ENCODE data around the gene FSTL1. TPM values are rescaled to one million over a fixed set of nuclear protein-coding genes. Genes with fewer than 3 reads are reported as not detected.
A peak's percentile ranks its signal among the peaks of the same experiment; 100 is the strongest.

Gene FSTL1, protein sequence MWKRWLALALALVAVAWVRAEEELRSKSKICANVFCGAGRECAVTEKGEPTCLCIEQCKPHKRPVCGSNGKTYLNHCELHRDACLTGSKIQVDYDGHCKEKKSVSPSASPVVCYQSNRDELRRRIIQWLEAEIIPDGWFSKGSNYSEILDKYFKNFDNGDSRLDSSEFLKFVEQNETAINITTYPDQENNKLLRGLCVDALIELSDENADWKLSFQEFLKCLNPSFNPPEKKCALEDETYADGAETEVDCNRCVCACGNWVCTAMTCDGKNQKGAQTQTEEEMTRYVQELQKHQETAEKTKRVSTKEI
- total RNA-seq = 100 to 1,000 TPM; 409 to 701 (median 677) TPM

DNA sequence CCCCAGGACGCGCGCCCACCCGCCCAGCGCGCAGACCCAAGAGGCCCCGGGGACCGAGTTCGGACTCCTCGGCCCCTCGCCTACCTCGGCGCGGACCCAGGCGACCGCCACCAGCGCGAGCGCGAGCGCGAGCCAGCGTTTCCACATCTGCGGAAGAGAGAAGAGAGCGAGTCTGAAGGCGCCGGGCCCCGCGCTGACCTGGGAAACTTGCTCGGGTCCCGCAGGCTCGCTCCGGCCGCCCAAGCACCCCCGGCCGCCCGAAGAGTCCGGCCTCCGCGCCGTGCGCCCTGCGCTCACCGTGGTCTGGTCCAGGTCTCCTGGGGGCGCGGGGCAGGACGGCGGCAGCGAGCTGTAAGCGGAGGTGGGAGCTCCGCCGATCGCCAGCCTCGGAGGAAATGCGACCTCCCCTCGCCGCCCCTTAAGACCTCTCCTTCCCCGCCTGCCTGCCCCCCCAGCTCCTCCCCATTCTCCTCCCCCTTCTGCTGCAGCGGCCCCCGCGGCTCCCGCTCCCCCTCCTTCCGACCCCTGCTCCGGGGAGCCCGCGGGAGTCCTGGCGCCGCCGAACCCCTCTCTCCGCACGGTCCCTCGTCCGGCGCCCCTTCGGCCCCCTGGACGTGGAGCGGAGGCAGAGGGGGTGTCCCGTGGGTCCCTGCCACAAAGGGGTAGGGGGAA lies at the start of gene FSTL1:
FSTL1 (minus strand) TSS at position 393 of the 672 bp plus-strand sequence; CDS start at position 147, 246 bp downstream.
- H3K27ac ChIP-seq (replicated peaks in 1 of 4) = peak within 1 kb of the TSS; percentile 93 to 100 (median 97)
- peaks cover 0 to 14% (median 5%) of the 10 kb centered on the region in 4 donors for H3K36me3 ChIP-seq
- H3K4me1 ChIP-seq = peaks cover 41 to 48% (median 46%) of the 10 kb centered on the region in 4 donors
- TF ChIP-seq, protein P1, sequence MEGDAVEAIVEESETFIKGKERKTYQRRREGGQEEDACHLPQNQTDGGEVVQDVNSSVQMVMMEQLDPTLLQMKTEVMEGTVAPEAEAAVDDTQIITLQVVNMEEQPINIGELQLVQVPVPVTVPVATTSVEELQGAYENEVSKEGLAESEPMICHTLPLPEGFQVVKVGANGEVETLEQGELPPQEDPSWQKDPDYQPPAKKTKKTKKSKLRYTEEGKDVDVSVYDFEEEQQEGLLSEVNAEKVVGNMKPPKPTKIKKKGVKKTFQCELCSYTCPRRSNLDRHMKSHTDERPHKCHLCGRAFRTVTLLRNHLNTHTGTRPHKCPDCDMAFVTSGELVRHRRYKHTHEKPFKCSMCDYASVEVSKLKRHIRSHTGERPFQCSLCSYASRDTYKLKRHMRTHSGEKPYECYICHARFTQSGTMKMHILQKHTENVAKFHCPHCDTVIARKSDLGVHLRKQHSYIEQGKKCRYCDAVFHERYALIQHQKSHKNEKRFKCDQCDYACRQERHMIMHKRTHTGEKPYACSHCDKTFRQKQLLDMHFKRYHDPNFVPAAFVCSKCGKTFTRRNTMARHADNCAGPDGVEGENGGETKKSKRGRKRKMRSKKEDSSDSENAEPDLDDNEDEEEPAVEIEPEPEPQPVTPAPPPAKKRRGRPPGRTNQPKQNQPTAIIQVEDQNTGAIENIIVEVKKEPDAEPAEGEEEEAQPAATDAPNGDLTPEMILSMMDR (IDR thresholded peaks at IDR 0.05) = peak in 1 of 3 experiments; percentile 2
- TF ChIP-seq POLR2A (IDR thresholded peaks at IDR 0.05; ENCODE audit: low read depth) (peak; percentile 43), POLR2AphosphoS5 (IDR thresholded peaks at IDR 0.05) (peak; percentile 57 to 91), EP300 (IDR thresholded peaks at IDR 0.05) (no peak)
- intact Hi-C loops (cut with DNase I) = loop anchor here (2.0 to 10.0 kb wide), 2 partner anchors 46 to 104 kb away; no protein-coding TSS in a partner anchor
- WGBS = 2% methylated on average over 26 of the region's 78 CpGs
- DNase-seq (ENCODE audit: extremely low spot score) = no peak
- no peaks in the 10 kb centered on the region for H3K9me3 ChIP-seq
- H3K4me3 ChIP-seq = peak within 1 kb of the TSS; percentile 67 to 98 (median 91)
- H3K27me3 ChIP-seq = no peaks in the 10 kb centered on the region

DNA sequence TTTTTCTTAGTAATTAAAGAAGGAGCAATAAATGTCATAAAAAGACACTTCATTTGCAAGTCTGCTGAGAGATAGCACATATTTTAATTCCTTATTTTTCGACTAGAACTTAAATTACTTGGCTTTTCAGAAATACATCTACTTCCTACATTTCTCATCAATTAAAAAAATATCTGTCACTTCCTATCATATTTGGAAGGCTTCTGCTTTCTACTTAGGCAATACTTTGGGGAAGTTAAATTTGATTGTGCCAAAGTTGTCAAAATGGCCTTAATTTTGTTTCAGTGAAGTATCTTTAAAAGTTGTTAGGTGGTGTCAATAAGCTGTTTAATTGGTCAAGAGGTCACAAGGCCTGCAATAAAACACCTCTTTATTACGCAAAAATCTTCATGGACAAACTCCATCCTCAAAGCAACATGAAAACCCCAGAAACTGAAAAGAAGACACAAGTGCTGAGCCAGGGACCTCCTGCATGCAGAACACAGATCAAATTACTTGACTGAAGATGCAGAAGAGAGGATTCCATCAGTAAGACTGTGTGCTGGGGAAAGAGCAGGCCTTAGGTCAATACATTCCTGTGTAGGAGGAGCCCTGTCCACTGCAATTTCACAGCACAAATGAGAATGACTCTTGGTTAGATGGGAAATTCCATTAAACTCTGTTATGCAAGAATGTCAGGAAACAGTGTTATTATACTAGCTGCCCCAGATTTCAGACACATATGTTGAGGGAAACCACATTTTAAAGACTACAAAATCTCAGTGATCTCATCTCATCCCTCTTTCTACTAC lies 48.0 kb upstream of the FSTL1 start:
- Histone ChIP-seq H3K27me3 (no peaks in the 10 kb centered on the region), H3K36me3 (no peaks in the 10 kb centered on the region), H3K27ac (replicated peaks in 1 of 4) (peak overlapping the region; percentile 58 to 81 (median 72)), H3K4me3 (no peak overlapping the region), H3K9me3 (peaks cover 0 to 11% (median 4%) of the 10 kb centered on the region in 4 donors), H3K4me1 (peaks cover 9 to 38% (median 35%) of the 10 kb centered on the region in 4 donors)
- peak; percentile 87 for DNase-seq (ENCODE audit: extremely low spot score)
- intact Hi-C loops (cut with DNase I) = loop anchor here (5.0 kb wide), 1 partner anchor 76 kb away; no protein-coding TSS in a partner anchor
- no peak for TF ChIP-seq POLR2A (IDR thresholded peaks at IDR 0.05; ENCODE audit: low read depth)
- TF ChIP-seq EP300 (IDR thresholded peaks at IDR 0.05) = no peak
- TF ChIP-seq, protein P1 (IDR thresholded peaks at IDR 0.05) = no peak
- TF ChIP-seq POLR2AphosphoS5 (IDR thresholded peaks at IDR 0.05) = peak; percentile 50 to 72
- 78% methylated on average over 2 of the region's 2 CpGs for WGBS

DNA sequence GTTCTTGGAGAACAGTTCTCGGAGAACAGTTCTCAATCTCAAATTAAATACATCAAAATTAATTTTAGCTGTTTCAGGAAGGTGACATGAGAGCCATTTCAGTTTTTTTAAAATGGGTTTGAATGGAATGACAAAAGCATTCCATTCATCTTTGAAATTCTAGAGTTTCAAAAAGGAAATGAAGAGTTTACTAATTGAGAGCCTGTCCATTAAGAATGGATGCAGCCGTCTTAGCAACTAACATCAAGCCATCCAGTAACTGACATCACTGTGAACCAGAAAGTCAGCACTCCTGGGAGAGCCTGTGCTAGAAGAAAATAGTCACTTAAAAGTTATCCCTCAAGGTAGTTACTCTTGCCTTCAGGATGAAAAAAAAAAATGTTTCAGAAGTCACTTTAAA lies 47.0 kb upstream of the FSTL1 start:
- WGBS = 26% methylated on average over 2 of the region's 2 CpGs
- intact Hi-C loops (cut with DNase I) = loop anchor here (2.0 to 5.0 kb wide), 2 partner anchors 47 to 76 kb away; partner anchors contain the start of gene FSTL1
- H3K9me3 ChIP-seq = peaks cover 0 to 11% (median 4%) of the 10 kb centered on the region in 4 donors

DNA sequence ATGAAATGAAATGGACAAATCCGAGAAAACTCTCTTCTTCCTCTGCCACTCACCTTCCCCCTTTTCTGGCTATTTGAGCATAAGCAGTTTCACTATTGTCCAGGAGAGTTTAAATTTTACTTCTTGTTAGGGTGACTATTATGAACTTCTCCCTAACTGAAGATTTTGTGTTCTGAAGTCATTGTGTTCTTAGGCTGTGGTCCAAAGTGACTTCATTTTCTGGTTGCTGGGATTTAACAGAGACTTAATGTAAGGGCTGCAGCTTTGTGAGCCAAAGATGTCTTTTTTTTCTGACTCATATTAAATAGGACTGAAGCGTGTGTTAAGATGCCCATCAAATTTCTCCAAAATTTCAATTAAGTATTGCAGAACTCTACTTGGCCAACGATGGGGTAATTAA lies 46.5 kb upstream of the FSTL1 start:
- peak; percentile 14 for DNase-seq (ENCODE audit: extremely low spot score)
- H3K27me3 ChIP-seq = no peaks in the 10 kb centered on the region
- WGBS = 19% methylated on average over 3 of the region's 3 CpGs
- intact Hi-C loops (cut with DNase I) = loop anchor here (2.0 to 5.0 kb wide), 2 partner anchors 47 to 75 kb away; partner anchors contain the start of gene FSTL1
- no peak for TF ChIP-seq POLR2A (IDR thresholded peaks at IDR 0.05; ENCODE audit: low read depth)
- TF ChIP-seq, protein P1 (IDR thresholded peaks at IDR 0.05) = no peak
- TF ChIP-seq EP300 (IDR thresholded peaks at IDR 0.05) = no peak
- no peak for TF ChIP-seq POLR2AphosphoS5 (IDR thresholded peaks at IDR 0.05)
- H3K9me3 ChIP-seq = peaks cover 0 to 11% (median 4%) of the 10 kb centered on the region in 4 donors
- H3K27ac ChIP-seq (replicated peaks in 1 of 4) = peak overlapping the region; percentile 58 to 81 (median 72)
- peaks cover 9 to 38% (median 35%) of the 10 kb centered on the region in 4 donors for H3K4me1 ChIP-seq
- H3K36me3 ChIP-seq = no peaks in the 10 kb centered on the region
- H3K4me3 ChIP-seq = peak overlapping the region in 2 of 4 donors; percentile 4 to 16

More for the DNA sequence above, 47.0 kb upstream of the FSTL1 start:
- Histone ChIP-seq H3K4me1 (peaks cover 9 to 38% (median 35%) of the 10 kb centered on the region in 4 donors), H3K36me3 (no peaks in the 10 kb centered on the region), H3K27me3 (no peaks in the 10 kb centered on the region), H3K27ac (replicated peaks in 1 of 4) (peak overlapping the region; percentile 58 to 81 (median 72)), H3K4me3 (peak overlapping the region in 1 of 4 donors; percentile 4)
- TF ChIP-seq EP300 (IDR thresholded peaks at IDR 0.05) = no peak
- peak; percentile 14 for DNase-seq (ENCODE audit: extremely low spot score)
